ENCODE results near the gene CAMTA1.

The CAMTA1 gene

DNA sequence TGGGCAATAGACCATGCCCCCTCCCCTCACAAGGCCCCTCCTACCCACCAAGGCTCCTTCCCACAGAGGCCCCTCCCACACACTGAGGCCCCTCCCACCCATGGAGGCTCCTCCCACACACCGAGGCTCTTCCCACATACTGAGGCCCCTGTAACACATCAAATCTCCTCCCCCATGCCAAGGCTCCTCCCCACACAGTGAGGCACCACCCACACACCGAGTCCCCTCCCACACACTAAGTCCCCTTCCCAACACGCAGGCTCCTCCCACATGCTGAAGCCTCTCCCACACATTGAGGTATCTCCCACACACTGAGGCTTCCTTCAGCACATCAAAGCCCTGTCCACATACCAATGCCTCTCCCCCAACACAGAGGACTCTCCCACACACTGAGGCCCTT lies 391.8 kb downstream of the CAMTA1 start:
- DNase-seq, result no peak

DNA sequence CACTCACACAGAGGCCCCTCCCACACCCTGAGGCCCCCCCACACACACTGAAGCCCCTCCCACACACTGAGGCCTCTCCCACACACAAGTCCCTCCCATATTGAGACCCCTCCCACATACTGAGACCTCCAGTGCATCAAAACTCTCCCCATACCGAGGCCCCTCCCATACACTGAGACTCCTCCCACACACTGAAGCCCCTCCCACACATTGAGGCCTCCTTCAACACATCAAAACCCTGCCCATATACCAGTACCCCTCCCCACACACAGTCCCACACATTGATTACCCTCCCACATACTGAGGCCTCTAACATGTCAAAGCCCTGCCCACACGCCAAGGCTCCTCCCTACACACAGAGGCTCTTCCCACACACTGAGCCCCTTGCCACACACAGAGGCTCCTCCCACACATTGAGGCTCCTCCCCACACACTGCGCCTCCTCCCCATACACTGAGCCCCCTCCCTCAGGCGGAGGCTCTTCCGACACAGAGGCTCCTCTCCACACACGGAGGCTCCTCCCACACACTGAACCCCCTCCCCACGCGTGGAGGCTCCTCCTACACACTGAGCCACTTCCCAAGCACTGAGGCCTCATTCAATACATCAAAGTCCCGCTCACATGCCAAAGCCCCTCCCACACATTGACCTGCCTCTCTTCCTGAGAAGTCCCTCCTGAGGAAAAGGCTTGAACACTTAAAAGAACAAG lies 392.3 kb downstream of the CAMTA1 start:
- no peak for DNase-seq

GRCh38 chr1:7178336-7178735 lies 393.1 kb downstream of the CAMTA1 start:
- no peak for DNase-seq

GRCh38 chr1:7178741-7179140 lies 393.5 kb downstream of the CAMTA1 start:
- no peak for DNase-seq

DNA sequence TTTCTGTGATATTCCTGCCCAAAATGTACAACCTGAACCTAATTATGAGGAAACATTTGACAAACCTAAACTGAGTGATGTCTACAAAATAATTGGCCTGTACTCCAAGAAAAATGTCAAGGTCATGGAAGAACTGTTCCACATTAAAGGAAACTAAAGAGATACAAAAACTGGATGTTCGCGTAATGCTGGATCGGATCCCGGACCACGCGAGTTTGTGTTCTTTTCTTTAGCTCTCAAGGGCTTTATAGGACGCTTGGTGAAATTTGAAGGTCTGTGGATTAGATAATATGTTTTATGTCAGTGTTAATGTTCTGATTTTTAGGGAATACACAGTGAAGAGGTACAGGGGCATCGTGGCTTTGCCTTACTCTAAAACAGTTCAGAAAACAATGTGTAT lies 400.5 kb downstream of the CAMTA1 start:
- DNase-seq, result no peak

DNA sequence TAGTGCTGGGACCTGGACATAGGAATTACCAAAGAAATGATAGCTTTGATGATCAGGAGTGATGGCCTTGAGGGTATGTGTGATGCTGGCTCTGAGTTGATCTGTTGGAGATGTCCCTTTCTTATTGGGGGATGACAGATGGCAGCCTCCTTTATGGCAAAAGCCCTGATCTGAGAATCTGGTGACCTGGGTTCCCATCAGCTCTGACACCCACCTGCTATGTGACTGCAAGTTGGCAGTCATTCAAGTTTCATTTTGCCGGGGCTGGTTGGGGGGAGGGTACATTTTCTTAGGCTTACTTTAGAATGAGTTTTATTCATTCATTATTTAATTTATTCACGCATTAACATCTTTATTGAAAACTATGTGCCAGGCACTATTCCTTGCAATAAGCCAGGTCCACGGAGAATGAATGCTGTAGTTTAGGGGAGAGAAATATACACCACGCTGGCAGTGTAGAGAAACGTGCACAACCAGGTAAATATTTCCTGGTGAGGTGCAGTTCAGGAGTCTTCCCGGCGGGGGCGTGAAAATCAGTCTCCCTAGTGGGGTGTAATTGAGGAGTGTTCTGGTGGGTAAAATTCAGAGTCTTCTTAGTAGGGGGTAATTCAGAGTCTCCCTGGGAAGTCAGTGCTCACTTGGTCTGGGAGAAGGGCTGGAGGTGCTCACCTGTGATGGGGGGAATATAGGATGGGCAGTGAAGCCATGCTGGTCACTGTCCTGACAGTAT lies 401.3 kb downstream of the CAMTA1 start:
- no peak for DNase-seq

GRCh38 chr1:7187112-7187493 lies 401.8 kb downstream of the CAMTA1 start:
- no peak for DNase-seq

DNA sequence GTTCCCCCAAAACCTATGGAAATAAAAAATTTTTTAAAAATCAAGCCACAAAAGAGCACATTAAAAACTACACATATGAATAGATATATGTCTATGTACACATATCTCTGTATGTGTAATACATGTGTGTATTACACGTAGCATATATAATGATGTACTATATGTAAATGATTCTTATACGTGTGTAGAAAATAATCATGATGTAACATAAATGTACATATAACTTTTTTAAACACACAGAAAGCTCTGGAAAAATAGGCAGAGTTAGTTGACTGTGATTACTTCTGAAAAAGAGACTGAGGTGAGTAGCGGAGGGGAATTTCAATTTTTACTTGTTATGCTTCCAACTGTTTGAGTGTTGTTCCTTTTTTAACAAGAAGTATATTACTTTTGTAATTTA lies 405.0 kb downstream of the CAMTA1 start:
- DNase-seq, result no peak

DNA sequence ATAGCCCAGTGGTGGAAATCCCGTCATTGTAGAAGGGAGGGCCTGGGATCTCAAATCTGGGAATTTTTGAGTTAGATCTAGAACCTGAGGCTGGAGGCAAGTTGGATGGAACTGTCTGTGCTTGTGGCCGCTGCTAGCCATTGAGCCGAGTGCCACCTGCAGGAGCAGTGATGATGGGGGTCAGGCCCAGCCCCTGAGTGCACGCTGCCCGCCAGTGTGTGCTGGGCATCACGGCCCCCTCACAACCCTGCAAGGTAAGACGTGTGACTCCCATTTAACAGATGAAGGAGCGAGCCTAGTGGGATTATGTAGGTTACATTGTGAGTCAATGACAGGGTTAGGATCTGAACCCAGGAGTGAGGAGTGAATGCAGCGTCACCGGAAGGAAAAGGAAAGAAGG lies 407.2 kb downstream of the CAMTA1 start:
- DNase-seq, result no peak

- DNase-seq, result no peak
Observed at GRCh38 chr1:7196036-7196911, 411.0 kb downstream of the CAMTA1 start.

DNA sequence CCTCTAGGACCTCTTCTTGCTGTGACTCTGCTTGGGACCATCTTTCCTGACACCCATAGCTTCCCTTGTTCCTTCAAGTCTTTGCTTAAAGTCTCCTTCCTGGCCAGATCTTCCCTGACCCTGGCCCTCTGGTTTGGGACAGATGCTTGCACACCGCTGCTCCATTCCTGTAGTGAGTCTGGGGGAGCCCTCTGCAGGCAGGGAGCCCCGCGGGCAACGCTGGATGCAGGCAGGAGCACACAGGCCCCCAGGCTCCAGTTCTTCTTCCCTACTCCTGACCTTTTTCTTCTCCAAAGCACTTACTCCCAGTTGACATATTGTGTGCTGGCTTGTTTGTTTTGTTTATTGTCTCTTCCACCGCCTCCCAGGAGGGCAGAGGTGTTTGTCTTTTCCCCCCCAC lies 413.4 kb downstream of the CAMTA1 start:
- no peak for DNase-seq

DNA sequence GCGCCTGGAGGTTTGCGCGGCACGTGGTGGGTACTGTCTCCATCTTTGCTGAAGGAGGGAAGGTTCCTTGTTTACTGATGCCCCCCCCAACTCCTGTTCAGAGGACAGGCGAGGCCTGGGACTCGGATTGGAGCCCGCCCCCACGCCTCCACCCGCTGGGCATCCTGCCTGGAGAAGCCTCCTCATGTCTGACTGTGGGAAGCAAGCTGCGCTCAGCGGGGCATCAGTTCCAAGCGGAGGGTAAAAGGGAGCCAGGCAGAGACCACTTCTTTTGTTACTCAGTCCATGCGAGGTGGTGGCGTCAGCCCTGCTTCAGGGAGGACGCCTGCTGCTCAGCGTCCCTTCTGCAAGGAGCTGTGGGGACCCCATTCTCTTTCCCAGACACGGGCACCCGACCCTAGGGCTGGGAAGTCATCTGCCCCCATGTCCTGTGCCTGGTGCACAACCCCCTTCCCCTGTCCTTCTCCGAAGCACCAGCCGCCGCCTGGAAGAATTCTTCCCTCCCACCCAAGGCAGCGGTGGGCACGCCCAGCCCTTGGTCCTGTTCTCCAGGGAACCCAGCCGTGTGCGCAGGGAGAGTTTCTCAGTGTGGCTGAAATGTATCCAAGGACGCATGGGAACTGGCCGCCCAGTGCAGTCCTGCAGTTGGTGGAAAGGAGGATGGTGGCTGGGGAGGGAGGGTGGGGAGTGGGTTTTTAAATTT lies 414.0 kb downstream of the CAMTA1 start:
- no peak for DNase-seq

DNA sequence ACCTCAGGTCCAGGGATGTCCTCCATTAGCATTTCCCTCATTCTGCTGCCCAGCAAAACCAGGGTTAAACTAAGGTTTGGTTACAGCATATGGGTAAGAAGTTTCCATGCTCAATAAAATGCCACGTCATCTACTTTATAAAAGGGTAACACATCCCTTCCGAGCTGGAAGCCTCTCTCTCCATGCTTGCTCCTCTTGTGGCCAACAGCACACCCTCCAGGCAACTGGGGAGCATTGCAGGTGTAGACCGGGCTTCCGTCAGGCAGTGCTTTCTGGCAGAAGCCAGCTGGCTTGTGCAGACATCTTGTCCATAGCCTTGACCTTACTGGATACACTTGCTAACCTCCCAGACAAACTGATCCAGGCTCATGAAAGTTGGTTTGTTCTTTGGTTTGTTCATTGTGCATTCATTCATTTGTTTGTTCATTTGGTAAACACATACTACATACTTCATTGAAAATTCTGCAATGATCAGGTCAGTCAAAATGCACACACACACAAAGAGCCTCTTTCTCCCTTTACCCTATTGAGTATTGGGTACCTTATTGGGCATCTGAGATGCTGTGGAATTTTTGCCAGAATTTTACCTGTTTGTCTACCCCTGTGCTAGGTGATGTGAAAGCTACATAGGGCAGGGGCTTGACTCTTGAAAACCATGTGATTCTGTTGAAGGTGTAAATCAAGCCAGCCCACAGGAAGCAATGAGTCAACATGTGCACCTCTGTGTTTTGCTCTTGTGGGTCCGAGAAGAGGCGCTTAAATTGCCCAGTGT lies 422.8 kb downstream of the CAMTA1 start:
- peak; percentile 67 for DNase-seq

DNA sequence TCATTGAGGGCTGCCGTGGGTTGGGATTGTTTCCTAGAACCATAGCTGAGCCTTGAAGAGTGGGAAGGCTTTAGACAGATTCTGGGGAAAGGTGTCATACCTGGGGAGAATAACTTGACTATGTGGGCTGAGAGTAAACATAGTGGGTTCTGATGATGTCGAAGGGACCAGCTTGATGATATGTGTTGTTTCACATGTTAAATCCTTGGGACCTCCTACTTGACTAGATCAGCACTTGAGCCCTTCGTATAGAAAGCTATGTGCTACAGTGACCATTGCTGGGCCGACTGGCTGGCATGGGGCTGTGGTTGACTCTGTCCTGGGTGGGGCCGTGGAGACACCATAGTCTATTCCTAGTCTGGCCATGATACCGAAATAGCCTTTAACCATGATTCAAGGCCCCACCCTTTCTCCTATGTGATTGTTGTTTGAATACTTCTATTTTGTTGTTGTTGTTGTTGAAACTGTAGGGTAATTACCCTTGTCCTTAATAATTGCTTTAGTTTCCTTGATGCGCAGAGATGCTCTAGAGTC lies 423.5 kb downstream of the CAMTA1 start:
- DNase-seq, result no peak

DNA sequence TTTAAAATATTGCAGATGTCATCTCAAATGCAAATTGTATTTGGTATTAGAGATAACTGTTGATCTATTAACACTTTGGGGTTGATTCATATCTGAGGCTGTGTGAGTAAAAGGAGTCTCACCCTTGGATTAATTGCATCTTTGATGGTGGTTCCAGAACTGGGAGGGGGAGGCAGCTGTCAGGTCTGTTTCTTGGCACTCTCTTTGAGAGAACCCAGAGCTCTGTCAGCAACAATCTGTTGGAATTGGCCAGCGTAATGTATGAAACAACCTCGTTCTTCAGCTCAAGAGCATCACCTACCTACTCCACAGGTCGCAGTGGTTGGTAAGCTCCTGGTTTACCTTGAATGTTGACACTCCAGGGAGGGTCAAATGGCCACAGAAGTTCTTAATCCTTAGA lies 424.1 kb downstream of the CAMTA1 start:
- DNase-seq, result no peak

DNA sequence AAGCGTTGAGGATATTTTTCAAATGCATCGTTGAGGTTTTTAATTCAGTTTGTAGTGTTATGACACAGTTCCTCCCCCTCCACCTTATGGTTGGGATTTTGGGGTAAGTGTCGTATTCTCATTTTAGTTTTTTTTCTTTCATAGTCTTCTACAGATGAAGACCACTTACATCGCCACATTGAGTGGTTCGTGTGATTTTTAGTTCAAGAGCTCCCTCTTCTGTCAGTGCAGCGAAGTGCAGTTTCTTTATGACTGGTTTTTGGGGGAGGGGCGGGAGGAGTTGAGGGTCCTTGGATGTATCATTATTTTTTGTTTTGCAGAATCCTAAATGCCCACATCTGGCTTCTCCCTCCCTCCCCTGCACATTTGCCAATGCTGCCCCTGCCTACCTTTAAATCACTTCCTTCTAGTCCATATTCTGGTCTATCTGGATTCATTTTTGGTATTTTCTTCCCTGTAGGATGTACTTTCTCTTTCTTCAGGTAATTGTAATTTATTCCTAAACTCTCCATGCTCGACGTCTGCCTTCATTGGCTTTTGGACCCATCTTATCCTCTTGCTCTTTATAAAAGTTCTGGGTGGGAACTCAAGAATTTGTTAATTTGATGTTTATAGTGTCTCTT lies 433.1 kb downstream of the CAMTA1 start:
- peak; percentile 9 for DNase-seq

GRCh38 chr1:7219031-7219430 lies 433.8 kb downstream of the CAMTA1 start:
- DNase-seq, result no peak

DNA sequence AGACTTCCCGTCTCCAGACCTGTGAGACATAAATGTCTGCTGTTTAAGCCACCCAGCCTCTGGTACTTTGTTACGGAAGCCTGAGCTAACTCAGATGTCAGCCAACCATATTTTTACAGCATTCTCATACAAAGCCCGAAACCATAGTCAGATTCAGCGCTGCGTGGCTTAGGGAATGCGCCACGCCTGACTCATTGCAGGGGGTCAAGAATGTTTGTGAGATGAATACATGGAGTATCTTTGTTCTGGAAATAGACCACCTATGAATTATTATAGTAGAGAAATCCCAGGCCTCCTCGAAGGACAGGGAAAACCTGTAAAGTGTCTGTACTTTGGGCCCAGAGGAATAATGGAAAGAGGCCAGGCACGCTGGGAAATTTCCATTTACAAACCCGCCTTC lies 434.8 kb downstream of the CAMTA1 start:
- DNase-seq, result no peak

DNA sequence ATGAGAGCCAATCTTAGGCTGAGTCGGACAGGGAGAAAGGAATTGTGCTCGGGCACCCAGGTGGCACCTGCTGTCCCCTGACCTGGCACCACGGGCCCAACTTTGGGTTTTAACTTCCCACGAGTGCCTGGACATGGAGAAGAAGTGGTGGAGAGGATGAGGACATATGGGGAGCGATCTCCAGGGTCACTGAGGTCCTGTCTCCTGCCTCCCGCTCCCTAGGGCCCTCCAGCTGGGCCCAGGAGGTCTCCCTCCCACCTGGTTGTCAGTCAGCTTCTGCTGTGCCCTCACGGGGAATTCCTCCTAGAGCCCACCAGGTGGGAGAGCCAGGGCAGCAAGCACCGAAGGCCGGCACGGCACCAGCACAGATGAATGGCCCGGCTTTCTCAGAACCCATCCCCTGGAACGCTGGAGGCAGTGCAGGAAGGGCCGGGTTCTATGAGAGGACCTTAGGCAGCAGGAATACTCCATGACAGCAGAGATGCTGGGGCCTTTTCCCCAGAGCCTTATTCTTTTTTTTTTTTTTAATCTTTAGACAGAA lies 435.5 kb downstream of the CAMTA1 start:
- DNase-seq, result no peak

DNA sequence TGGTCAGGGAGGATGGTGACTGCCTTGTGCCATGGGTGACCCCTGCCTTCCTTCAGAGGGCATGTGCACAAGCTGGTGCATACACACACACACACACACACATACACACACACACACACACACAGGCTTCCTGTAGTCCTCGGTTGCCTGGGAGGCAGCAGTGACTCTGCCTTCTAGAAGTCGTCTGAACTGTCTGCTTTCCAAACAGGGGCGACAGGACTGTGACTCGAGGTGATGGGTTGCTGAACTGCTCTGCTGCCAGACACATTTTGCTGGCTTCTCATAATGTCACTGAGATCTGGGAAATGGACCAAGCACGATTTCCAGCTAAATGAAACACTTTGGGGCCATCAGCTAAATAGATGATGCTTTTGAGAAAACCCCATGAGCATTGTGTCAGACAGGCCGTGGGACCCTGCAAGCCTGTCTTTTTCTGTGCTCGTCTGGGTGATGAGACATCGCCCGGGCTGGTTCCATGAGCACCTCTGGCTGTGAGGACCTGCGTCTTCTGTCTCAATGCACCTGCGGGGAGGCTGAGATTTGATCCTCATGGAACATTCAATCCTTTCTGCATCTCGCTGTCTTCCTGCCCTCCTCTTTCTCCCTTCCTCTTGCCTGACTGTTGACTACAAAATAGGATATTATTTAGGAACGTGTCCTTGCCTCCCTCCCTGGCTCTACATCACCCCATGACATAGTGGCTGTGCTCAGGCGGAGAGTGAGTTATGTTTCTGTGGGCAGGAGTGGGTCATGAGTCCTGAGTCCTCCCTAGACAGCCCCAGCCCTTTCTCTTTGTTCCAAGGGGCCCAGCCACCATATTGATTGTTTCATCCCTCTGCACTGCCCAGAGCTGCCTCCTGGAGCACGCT lies 436.8 kb downstream of the CAMTA1 start:
- DNase-seq, result no peak

Measured in MV-4-11 (cell line).